ENCODE measurements around the gene ADAMTSL2.
A peak's percentile ranks its signal among the peaks of the same experiment; 100 is the strongest.

ADAMTSL2 gene

DNA sequence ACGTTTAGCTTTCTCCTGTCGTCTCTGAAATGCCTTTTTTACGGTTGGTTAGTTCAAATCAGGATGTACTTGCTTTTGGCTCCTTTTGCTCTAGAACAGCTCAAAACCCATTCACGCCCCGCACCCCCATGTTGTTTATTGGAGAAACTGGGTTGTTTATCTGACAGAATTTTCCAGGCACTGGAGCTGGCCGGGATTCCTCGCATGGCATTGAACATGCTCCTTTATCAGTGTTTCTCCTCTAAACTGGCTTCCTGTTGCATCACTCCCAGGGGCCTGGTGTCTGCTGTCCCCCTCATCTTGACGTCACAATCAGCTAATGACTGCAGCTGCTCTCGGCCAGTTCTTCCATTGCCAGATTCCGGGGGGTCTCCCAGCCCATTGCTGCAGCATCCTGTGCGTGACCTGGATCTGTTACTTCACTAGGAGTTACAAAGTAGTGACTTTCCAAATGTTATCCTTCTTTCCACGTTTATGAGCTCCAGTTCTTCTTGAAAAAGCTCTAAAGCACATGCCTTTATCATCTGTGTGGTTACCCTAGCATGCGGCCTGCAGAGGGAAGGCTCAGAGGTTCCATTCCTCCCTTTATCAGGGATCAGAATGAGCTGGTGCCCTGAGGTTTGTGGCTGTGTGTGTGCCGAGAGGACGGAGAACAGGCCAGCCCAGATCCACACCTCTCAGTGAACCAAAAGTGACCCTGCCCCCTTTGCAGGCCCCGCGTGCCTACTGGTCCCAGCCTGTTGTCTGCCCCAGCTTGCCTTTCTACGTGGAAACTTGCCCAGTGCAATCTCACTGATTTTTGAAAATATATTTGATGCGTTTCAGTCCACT lies 47.2 kb downstream of the ADAMTSL2 start:
- H2AK5ac ChIP-seq (ENCODE audit: low read length, severe bottlenecking), result no peak overlapping the region
- peak overlapping the region in 1 of 2 experiments; percentile 45 for H2BK12ac ChIP-seq (ENCODE audit: low read length in 2 of 2)
- no peak overlapping the region for H3K4me3 ChIP-seq (ENCODE audit: insufficient read depth in 1 of 2, low read depth in 1 of 2, low read length in 2 of 2)
- no peak overlapping the region for H3K23ac ChIP-seq (ENCODE audit: low read length in 2 of 2)
- peaks cover 84 to 89% of the 10 kb centered on the region in 2 experiments for H3K27me3 ChIP-seq (ENCODE audit: control insufficient read depth in 1 of 2, insufficient read depth in 1 of 2, low read length in 2 of 2)
- H3K4ac ChIP-seq (ENCODE audit: low read depth in 1 of 2, low read length in 2 of 2), result no peak overlapping the region
- H4K8ac ChIP-seq (ENCODE audit: low read length), result peak overlapping the region; percentile 45
- H3K79me1 ChIP-seq (replicated peaks; ENCODE audit: low read length, poor library complexity, severe bottlenecking), result no peaks in the 10 kb centered on the region
- no peak overlapping the region for H2BK120ac ChIP-seq (ENCODE audit: low read depth, low read length)
- DNase-seq, result peak; percentile 89
- H3K27ac ChIP-seq (ENCODE audit: low read length, poor library complexity, severe bottlenecking), result no peak overlapping the region
- WGBS, result 47% methylated on average over 19 of the region's 19 CpGs
- no peaks in the 10 kb centered on the region for H3K9me3 ChIP-seq (ENCODE audit: control insufficient read depth, low read length)
- no peak overlapping the region for H2BK5ac ChIP-seq (ENCODE audit: low read depth, low read length, poor library complexity, severe bottlenecking)
- H4K91ac ChIP-seq (ENCODE audit: low read length), result no peak overlapping the region
- no peak overlapping the region for H2AFZ ChIP-seq (ENCODE audit: low read depth, low read length)
- H3K9ac ChIP-seq (ENCODE audit: low read length), result no peak overlapping the region
- H3K4me2 ChIP-seq (ENCODE audit: low read length, poor library complexity, severe bottlenecking), result no peak overlapping the region
- peak overlapping the region; percentile 9 to 55 for H3K18ac ChIP-seq (ENCODE audit: low read depth in 1 of 2, low read length in 2 of 2)
- no peak overlapping the region for H2BK15ac ChIP-seq (ENCODE audit: low read depth, poor library complexity, severe bottlenecking)
- H3K36me3 ChIP-seq (ENCODE audit: control insufficient read depth in 1 of 2, insufficient read depth in 2 of 2, low read depth in 1 of 2, low read length in 2 of 2), result no peaks in the 10 kb centered on the region
- H3K4me1 ChIP-seq (ENCODE audit: control insufficient read depth, insufficient read depth, low read depth, low read length), result peaks cover 4% of the 10 kb centered on the region
- no peak overlapping the region for H3K14ac ChIP-seq (ENCODE audit: low read length in 2 of 2)

DNA sequence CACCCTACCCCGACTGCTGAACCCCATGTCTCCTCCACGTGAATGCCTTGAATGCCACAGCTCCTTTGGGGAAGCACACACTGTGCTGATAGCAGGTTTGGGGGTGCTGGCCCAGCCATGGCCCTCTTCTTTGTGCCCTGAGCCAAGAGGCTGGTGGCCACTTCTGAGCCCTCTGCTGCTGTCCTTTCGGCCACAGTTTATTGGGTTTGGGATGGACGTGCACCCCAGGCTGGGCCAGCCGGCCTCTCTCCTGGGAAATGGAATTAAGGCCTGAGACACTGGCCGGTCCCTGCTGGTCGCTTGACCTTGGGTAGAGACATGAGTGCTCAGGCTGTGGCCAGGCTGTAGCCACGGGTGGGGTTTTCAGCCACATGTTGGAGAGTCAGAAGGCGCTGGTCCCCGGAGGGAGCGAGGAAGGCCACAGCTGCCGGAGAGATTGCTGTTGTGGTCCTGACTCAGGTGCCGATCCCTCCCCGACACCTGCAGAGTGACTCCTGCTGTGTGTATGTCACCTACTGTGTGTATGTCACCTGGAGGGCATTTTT lies 48.1 kb downstream of the ADAMTSL2 start:
- Histone ChIP-seq H2AFZ (ENCODE audit: low read depth, low read length) (no peak overlapping the region), H4K8ac (ENCODE audit: low read length) (peak overlapping the region; percentile 66), H3K9ac (ENCODE audit: low read length) (no peak overlapping the region), H3K36me3 (ENCODE audit: control insufficient read depth in 1 of 2, insufficient read depth in 2 of 2, low read depth in 1 of 2, low read length in 2 of 2) (no peaks in the 10 kb centered on the region), H2BK12ac (ENCODE audit: low read length in 2 of 2) (peak overlapping the region; percentile 71 to 91), H3K4me1 (ENCODE audit: control insufficient read depth, insufficient read depth, low read depth, low read length) (peaks cover 4% of the 10 kb centered on the region), H3K27me3 (ENCODE audit: control insufficient read depth in 1 of 2, insufficient read depth in 1 of 2, low read length in 2 of 2) (peaks cover 86 to 93% of the 10 kb centered on the region in 2 experiments), H2BK15ac (ENCODE audit: low read depth, poor library complexity, severe bottlenecking) (peak overlapping the region; percentile 30), H3K4me2 (ENCODE audit: low read length, poor library complexity, severe bottlenecking) (no peak overlapping the region), H3K23ac (ENCODE audit: low read length in 2 of 2) (no peak overlapping the region), H3K9me3 (ENCODE audit: control insufficient read depth, low read length) (no peaks in the 10 kb centered on the region), H3K27ac (ENCODE audit: low read length, poor library complexity, severe bottlenecking) (no peak overlapping the region), H2BK5ac (ENCODE audit: low read depth, low read length, poor library complexity, severe bottlenecking) (no peak overlapping the region), H3K4me3 (ENCODE audit: insufficient read depth in 1 of 2, low read depth in 1 of 2, low read length in 2 of 2) (no peak overlapping the region), H4K91ac (ENCODE audit: low read length) (peak overlapping the region; percentile 70), H3K14ac (ENCODE audit: low read length in 2 of 2) (peak overlapping the region in 1 of 2 experiments; percentile 30), H3K79me1 (replicated peaks; ENCODE audit: low read length, poor library complexity, severe bottlenecking) (no peaks in the 10 kb centered on the region), H2BK120ac (ENCODE audit: low read depth, low read length) (peak overlapping the region; percentile 4), H2AK5ac (ENCODE audit: low read length, severe bottlenecking) (no peak overlapping the region), H3K4ac (ENCODE audit: low read depth in 1 of 2, low read length in 2 of 2) (peak overlapping the region in 1 of 2 experiments; percentile 76), H3K18ac (ENCODE audit: low read depth in 1 of 2, low read length in 2 of 2) (peak overlapping the region; percentile 58 to 63)
- 93% methylated on average over 14 of the region's 14 CpGs for WGBS
- no peak for DNase-seq

DNA sequence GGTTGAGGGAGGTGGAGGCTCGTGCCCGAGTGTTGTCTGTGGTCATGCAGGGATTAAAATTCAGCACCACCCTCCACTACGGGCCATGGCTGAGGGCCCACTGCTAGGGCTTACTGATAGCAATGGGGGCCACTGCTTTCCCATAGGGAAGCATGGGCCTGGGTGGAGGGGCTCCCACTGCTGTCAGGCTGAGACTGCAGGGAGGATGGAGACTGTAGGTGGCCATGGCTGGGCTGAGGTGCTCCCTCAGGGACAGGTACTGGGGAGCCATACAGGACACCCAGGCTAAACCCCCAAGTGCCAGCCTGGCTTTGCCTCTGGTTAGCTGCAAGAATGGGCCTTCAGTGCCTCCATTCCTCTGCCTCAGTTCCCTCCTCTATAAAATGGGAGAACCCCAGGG lies 48.6 kb downstream of the ADAMTSL2 start:
- Histone ChIP-seq H3K9me3 (ENCODE audit: control insufficient read depth, low read length) (no peaks in the 10 kb centered on the region), H2AFZ (ENCODE audit: low read depth, low read length) (no peak overlapping the region), H3K79me1 (replicated peaks; ENCODE audit: low read length, poor library complexity, severe bottlenecking) (no peaks in the 10 kb centered on the region), H3K23ac (ENCODE audit: low read length in 2 of 2) (no peak overlapping the region), H3K27ac (ENCODE audit: low read length, poor library complexity, severe bottlenecking) (no peak overlapping the region), H3K14ac (ENCODE audit: low read length in 2 of 2) (peak overlapping the region in 1 of 2 experiments; percentile 69), H3K4ac (ENCODE audit: low read depth in 1 of 2, low read length in 2 of 2) (no peak overlapping the region), H3K9ac (ENCODE audit: low read length) (no peak overlapping the region), H2BK12ac (ENCODE audit: low read length in 2 of 2) (peak overlapping the region; percentile 55 to 91), H4K91ac (ENCODE audit: low read length) (peak overlapping the region; percentile 65), H2BK5ac (ENCODE audit: low read depth, low read length, poor library complexity, severe bottlenecking) (no peak overlapping the region), H2BK120ac (ENCODE audit: low read depth, low read length) (no peak overlapping the region), H3K36me3 (ENCODE audit: control insufficient read depth in 1 of 2, insufficient read depth in 2 of 2, low read depth in 1 of 2, low read length in 2 of 2) (no peaks in the 10 kb centered on the region), H2BK15ac (ENCODE audit: low read depth, poor library complexity, severe bottlenecking) (peak overlapping the region; percentile 26), H3K18ac (ENCODE audit: low read depth in 1 of 2, low read length in 2 of 2) (peak overlapping the region in 1 of 2 experiments; percentile 58), H3K4me1 (ENCODE audit: control insufficient read depth, insufficient read depth, low read depth, low read length) (peaks cover 4% of the 10 kb centered on the region), H3K4me3 (ENCODE audit: insufficient read depth in 1 of 2, low read depth in 1 of 2, low read length in 2 of 2) (no peak overlapping the region), H2AK5ac (ENCODE audit: low read length, severe bottlenecking) (no peak overlapping the region), H3K4me2 (ENCODE audit: low read length, poor library complexity, severe bottlenecking) (no peak overlapping the region), H4K8ac (ENCODE audit: low read length) (no peak overlapping the region), H3K27me3 (ENCODE audit: control insufficient read depth in 1 of 2, insufficient read depth in 1 of 2, low read length in 2 of 2) (peaks cover 81 to 91% of the 10 kb centered on the region in 2 experiments)
- no peak for DNase-seq
- WGBS, result 87% methylated on average over 3 of the region's 3 CpGs

DNA sequence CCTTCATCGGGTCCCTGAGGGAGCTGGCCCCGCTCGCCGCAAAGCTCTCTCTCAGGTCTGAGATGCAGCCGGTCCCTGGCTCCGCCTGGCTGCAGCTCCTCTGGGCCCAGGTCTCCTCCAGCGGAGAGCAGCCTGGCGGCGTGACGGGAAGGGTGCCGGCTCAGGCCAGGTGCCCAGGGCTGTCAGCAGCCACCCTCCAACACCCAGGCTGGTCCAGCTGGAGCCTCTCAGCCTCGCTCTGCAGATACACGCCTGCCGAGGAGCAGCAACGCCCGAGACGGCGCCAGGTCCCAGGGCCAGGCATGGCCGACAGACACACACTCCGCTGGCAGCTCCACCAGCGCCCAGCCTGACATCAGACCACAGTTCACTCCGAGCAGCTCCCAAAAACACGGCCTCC lies 49.1 kb downstream of the ADAMTSL2 start:
- Histone ChIP-seq H2AFZ (ENCODE audit: low read depth, low read length) (no peak overlapping the region), H3K36me3 (ENCODE audit: control insufficient read depth in 1 of 2, insufficient read depth in 2 of 2, low read depth in 1 of 2, low read length in 2 of 2) (no peaks in the 10 kb centered on the region), H3K4me1 (ENCODE audit: control insufficient read depth, insufficient read depth, low read depth, low read length) (peaks cover 4% of the 10 kb centered on the region), H3K23ac (ENCODE audit: low read length in 2 of 2) (no peak overlapping the region), H2AK5ac (ENCODE audit: low read length, severe bottlenecking) (no peak overlapping the region), H2BK120ac (ENCODE audit: low read depth, low read length) (peak overlapping the region; percentile 54), H3K14ac (ENCODE audit: low read length in 2 of 2) (no peak overlapping the region), H3K9me3 (ENCODE audit: control insufficient read depth, low read length) (peaks cover 3% of the 10 kb centered on the region), H3K4me2 (ENCODE audit: low read length, poor library complexity, severe bottlenecking) (no peak overlapping the region), H2BK5ac (ENCODE audit: low read depth, low read length, poor library complexity, severe bottlenecking) (no peak overlapping the region), H4K8ac (ENCODE audit: low read length) (no peak overlapping the region), H3K4me3 (ENCODE audit: insufficient read depth in 1 of 2, low read depth in 1 of 2, low read length in 2 of 2) (no peak overlapping the region), H3K27me3 (ENCODE audit: control insufficient read depth in 1 of 2, insufficient read depth in 1 of 2, low read length in 2 of 2) (peaks cover 76 to 91% of the 10 kb centered on the region in 2 experiments), H2BK15ac (ENCODE audit: low read depth, poor library complexity, severe bottlenecking) (peak overlapping the region; percentile 44), H3K27ac (ENCODE audit: low read length, poor library complexity, severe bottlenecking) (no peak overlapping the region), H2BK12ac (ENCODE audit: low read length in 2 of 2) (no peak overlapping the region), H4K91ac (ENCODE audit: low read length) (peak overlapping the region; percentile 25), H3K9ac (ENCODE audit: low read length) (no peak overlapping the region), H3K4ac (ENCODE audit: low read depth in 1 of 2, low read length in 2 of 2) (no peak overlapping the region), H3K18ac (ENCODE audit: low read depth in 1 of 2, low read length in 2 of 2) (no peak overlapping the region), H3K79me1 (replicated peaks; ENCODE audit: low read length, poor library complexity, severe bottlenecking) (no peaks in the 10 kb centered on the region)
- no peak for DNase-seq
- 91% methylated on average over 23 of the region's 23 CpGs for WGBS
